Suprapubic skin (tissue), 4 donors: Measurements from ENCODE around the gene TULP4. TPM values are rescaled to one million over a fixed set of nuclear protein-coding genes. Genes with fewer than 3 reads are reported as not detected.

Experiments
- DNase-seq, 2 donors: peaks; one replicate each; pipeline ENCODE4 v3.0.0-alpha.2; 2019; ENCODE audit warnings: low spot score in 2 of 2
- H3K27ac ChIP-seq: fragments of 200-600 bp; sonication (generic); one replicate; pipeline ENCODE4 v1.5.1; 2019
- H3K27me3 ChIP-seq: fragments of 200-600 bp; sonication (generic); one replicate; pipeline ENCODE4 v1.5.1; 2019
- H3K36me3 ChIP-seq: fragments of 200-600 bp; sonication (generic); one replicate; pipeline ENCODE4 v1.5.1; 2019
- H3K4me1 ChIP-seq: fragments of 200-600 bp; sonication (generic); one replicate; pipeline ENCODE4 v1.5.1; 2019
- H3K4me3 ChIP-seq: fragments of 200-600 bp; sonication (generic); one replicate; pipeline ENCODE4 v1.5.1; 2019; ENCODE audit warnings: mild to moderate bottlenecking
- H3K9me3 ChIP-seq: fragments of 200-600 bp; sonication (generic); one replicate; pipeline ENCODE4 v1.5.1; 2019
- EP300 ChIP-seq: sonication (generic); formaldehyde crosslinking; IDR thresholded peaks from one replicate; pipeline ENCODE4 v1.6.1; 2017; ENCODE audit warnings: antibody characterized with exemption
- POLR2A ChIP-seq, 2 donors: fragments of 450-650 bp; IDR thresholded peaks; one replicate each; pipeline ENCODE4 v1.6.1; 2017; ENCODE audit warnings: antibody characterized with exemption in 2 of 2, mild to moderate bottlenecking in 2 of 2, moderate library complexity in 2 of 2
- POLR2AphosphoS5 ChIP-seq, 3 donors: sonication (generic); formaldehyde crosslinking; IDR thresholded peaks; one replicate each; pipeline ENCODE4 v1.6.1; 2017; ENCODE audit warnings: antibody characterized with exemption in 3 of 3
- WGBS: methylation state at CpG from one replicate; pipeline ENCODE4 v1.1.5; 2018; 5-methylcytosine and 5-hydroxymethylcytosine counted together
- total RNA-seq, 4 donors: library from RNA; depleted of rRNA; stranded (reverse); fragments of >200 nt; gene quantifications; one replicate each; pipeline ENCODE4 v1.1.0, GENCODE V29; 2016
- TF ChIP-seq, protein P1 (sequence below), 2 donors: fragments of 200-600 bp in 1 of 2; fragments of 450-650 bp in 1 of 2; sonication (generic) in 1 of 2; IDR thresholded peaks; one replicate each; pipeline ENCODE4 v1.5.1; 2016 to 2019; ENCODE audit warnings: antibody characterized with exemption in 2 of 2, mild to moderate bottlenecking in 1 of 2, moderate library complexity in 1 of 2

Gene TULP4
- total RNA-seq, 4 donors from 2014 or later, result 123 to 156 (median 132) TPM

GRCh38 chr6:158559338-158559894, 247.2 kb downstream of the TULP4 start:
- no peaks in the 10 kb centered on the region for H3K27me3 ChIP-seq
- 46% methylated on average over 14 of the region's 14 CpGs for WGBS
- peak in 1 of 2 donors; percentile 40 for DNase-seq

DNA sequence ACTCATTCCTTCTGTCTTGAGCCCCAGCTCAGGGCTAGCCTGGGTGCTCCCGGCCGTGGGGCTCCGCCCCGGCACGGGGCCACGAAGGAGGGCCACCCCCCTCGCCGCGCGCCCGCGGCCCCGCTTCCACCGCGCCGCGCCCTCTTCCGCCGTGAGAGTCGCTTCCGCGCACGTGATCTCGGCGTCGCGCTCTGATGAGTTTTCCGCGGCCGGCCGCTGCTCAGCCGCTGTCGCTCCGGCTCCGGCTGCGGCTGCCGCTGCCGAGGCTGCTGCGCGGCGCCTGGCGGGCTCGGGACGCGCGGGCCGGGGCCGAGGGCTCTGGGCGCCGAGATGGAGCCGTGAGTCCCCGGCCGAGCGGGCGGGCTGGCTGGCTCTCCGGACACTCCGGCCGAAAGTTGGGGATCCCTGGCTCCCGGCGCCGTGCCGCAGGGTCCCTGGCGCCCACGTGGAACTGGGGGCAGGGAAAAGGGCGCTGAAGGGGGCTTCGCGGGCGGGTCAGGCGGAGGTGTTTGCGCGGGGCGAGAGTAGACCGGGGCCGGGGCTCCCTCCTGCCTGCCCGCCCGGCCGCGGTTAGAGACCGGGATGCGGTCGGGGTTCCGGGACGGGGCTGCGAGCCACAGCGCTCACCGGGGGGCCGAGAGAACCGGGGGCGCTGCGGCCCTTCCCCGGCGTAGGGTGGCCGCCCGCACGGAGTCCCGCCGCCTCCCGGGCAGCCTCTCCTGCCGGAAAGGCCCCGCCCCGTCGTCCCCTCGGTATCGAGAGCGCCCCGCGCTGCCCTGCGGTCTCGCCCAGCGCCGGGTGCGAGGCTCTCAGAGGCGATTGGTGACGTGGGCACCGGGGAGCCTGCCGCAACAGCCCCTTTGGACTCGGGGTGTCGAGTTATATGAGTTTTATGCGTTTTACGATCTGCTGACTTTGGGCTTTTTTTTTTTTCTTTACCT, 247.9 kb downstream of the TULP4 start, which contains the start of gene TMEM181:
TSS of gene TMEM181 (plus strand) at position 197 of the 941 bp plus-strand sequence. CDS start at position 331, 134 bp downstream.
- Histone ChIP-seq H3K9me3 (no peaks in the 10 kb centered on the region), H3K4me3 (peak within 1 kb of the TSS; percentile 99), H3K36me3 (no peaks in the 10 kb centered on the region), H3K27me3 (no peaks in the 10 kb centered on the region), H3K4me1 (peaks cover 29% of the 10 kb centered on the region), H3K27ac (peak within 1 kb of the TSS; percentile 95)
- DNase-seq, result peak; percentile 85 to 87
- TF ChIP-seq EP300 (no peak), POLR2AphosphoS5 (IDR thresholded peaks at IDR 0.05) (peak in 1 of 3 donors; percentile 90), POLR2A (IDR thresholded peaks at IDR 0.05) (peak; percentile 38 to 66)
- 3% methylated on average over 32 of the region's 120 CpGs for WGBS

More at GRCh38 chr6:158559338-158559894, 247.2 kb downstream of the TULP4 start:
- TF ChIP-seq EP300 (no peak), POLR2AphosphoS5 (IDR thresholded peaks at IDR 0.05) (no peak), POLR2A (IDR thresholded peaks at IDR 0.05) (no peak)
- TF ChIP-seq, protein P1, sequence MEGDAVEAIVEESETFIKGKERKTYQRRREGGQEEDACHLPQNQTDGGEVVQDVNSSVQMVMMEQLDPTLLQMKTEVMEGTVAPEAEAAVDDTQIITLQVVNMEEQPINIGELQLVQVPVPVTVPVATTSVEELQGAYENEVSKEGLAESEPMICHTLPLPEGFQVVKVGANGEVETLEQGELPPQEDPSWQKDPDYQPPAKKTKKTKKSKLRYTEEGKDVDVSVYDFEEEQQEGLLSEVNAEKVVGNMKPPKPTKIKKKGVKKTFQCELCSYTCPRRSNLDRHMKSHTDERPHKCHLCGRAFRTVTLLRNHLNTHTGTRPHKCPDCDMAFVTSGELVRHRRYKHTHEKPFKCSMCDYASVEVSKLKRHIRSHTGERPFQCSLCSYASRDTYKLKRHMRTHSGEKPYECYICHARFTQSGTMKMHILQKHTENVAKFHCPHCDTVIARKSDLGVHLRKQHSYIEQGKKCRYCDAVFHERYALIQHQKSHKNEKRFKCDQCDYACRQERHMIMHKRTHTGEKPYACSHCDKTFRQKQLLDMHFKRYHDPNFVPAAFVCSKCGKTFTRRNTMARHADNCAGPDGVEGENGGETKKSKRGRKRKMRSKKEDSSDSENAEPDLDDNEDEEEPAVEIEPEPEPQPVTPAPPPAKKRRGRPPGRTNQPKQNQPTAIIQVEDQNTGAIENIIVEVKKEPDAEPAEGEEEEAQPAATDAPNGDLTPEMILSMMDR (IDR thresholded peaks at IDR 0.05), result no peak
- Histone ChIP-seq H3K9me3 (no peaks in the 10 kb centered on the region), H3K27ac (peak overlapping the region; percentile 95), H3K4me3 (peak overlapping the region; percentile 99), H3K36me3 (no peaks in the 10 kb centered on the region), H3K4me1 (peaks cover 29% of the 10 kb centered on the region)

DNA sequence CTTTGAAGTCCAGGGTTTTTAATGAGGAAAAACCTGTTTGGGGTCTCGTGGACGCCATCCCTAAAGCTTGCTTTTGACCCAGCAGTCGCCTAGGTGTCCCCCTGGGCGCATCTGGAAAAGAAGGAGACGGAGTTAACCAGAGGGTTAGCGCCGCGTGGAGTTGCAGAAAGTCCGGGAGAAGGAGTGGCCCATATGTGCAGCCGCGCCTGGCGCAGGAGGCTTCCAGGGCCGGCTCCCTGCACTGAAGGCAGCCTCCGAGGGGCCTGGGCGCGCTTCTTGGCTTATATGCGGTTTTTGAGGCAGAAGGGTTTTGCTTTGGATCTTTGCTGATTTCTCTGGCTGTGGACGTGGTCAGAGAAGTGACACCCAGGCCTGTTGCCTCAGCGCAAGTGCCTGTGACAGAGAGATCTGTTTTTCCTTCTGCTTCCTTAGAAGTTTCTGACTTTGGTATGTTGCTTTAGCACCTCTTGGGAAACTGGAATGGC, 248.6 kb downstream of the TULP4 start:
- H3K36me3 ChIP-seq, result no peaks in the 10 kb centered on the region
- H3K27me3 ChIP-seq, result no peaks in the 10 kb centered on the region
- H3K9me3 ChIP-seq, result no peaks in the 10 kb centered on the region
- 2% methylated on average over 19 of the region's 19 CpGs for WGBS
- peak overlapping the region; percentile 99 for H3K4me3 ChIP-seq
- H3K4me1 ChIP-seq, result peaks cover 29% of the 10 kb centered on the region
- no peak for TF ChIP-seq POLR2AphosphoS5 (IDR thresholded peaks at IDR 0.05)
- peak in 1 of 2 donors; percentile 79 for DNase-seq
- H3K27ac ChIP-seq, result peak overlapping the region; percentile 95

Other genes starting within 250 kb of the TULP4 start
- gene SERAC1, start 144.2 kb upstream of the TULP4 start, total RNA-seq, result 10 to 100 TPM in 1 of 4 donors, 1 to 10 TPM in 3; 7.8 to 11.0 (median 8.7) TPM
- gene GTF2H5, start 144.1 kb upstream of the TULP4 start, total RNA-seq, result 1 to 10 TPM; 1.8 to 3.2 (median 2.1) TPM
- gene TMEM181, start 247.6 kb downstream of the TULP4 start, total RNA-seq, result 10 to 100 TPM; 17.5 to 24.7 (median 21.7) TPM